Measurements from ENCODE around the gene ABCF2.

ABCF2 gene

GRCh38 chr7:151204383-151205032 is 22.5 kb downstream of the ABCF2 start:
- Histone ChIP-seq H2BK120ac (ENCODE audit: low read depth, low read length) (no peak overlapping the region), H3K27ac (replicated peaks; ENCODE audit: low read length) (no peak overlapping the region), H3K27me3 (ENCODE audit: control insufficient read depth in 3 of 3, insufficient read depth in 3 of 3, low read depth in 1 of 3, low read length in 3 of 3) (peaks cover 0 to 69% (median 2%) of the 10 kb centered on the region in 3 experiments), H3K4me1 (ENCODE audit: control insufficient read depth in 2 of 2, insufficient read depth in 1 of 2, low read depth in 1 of 2, low read length in 2 of 2) (peaks cover 2 to 7% of the 10 kb centered on the region in 2 donors), H4K91ac (ENCODE audit: low read depth, low read length, poor library complexity) (peak overlapping the region; percentile 89), H3K18ac (ENCODE audit: low read length) (peak overlapping the region; percentile 49), H3K4me3 (ENCODE audit: low read length in 2 of 2) (no peak overlapping the region), H3K4me2 (ENCODE audit: insufficient read depth, low read length, poor library complexity, severe bottlenecking) (no peak overlapping the region), H3K23ac (ENCODE audit: low read depth, low read length, poor library complexity) (no peak overlapping the region), H2BK15ac (ENCODE audit: low read length) (peak overlapping the region; percentile 79), H2BK12ac (ENCODE audit: low read length) (no peak overlapping the region), H3K14ac (ENCODE audit: low read length) (peak overlapping the region; percentile 27), H3K79me1 (ENCODE audit: low read depth, low read length) (no peaks in the 10 kb centered on the region), H3K4ac (ENCODE audit: low read length) (no peak overlapping the region), H4K8ac (ENCODE audit: low read depth, low read length) (peak overlapping the region; percentile 76), H3K9me3 (replicated peaks in 1 of 2; ENCODE audit: control insufficient read depth in 2 of 2, insufficient read depth in 1 of 2, low read depth in 1 of 2, low read length in 2 of 2) (no peaks in the 10 kb centered on the region), H2BK5ac (ENCODE audit: low read length) (peak overlapping the region; percentile 67), H2AFZ (ENCODE audit: low read length) (no peak overlapping the region), H3K36me3 (replicated peaks in 1 of 2; ENCODE audit: control insufficient read depth in 2 of 2, insufficient read depth in 2 of 2, low read length in 2 of 2) (no peaks in the 10 kb centered on the region), H3K9ac (ENCODE audit: low read depth, low read length, poor library complexity) (peak overlapping the region; percentile 56), H2AK5ac (ENCODE audit: low read depth, low read length) (peak overlapping the region; percentile 68)
- WGBS, 2 donors (ENCODE audit: extremely low coverage in 2 of 2, insufficient read length in 2 of 2, insufficient replicate concordance in 1 of 2) = no CpG with 5 or more reads among the region's 48 CpGs
- no peak for DNase-seq (ENCODE audit: low spot score)

GRCh38 chr7:151202836-151203235 is 24.2 kb downstream of the ABCF2 start:
- Histone ChIP-seq H4K8ac (ENCODE audit: low read depth, low read length) (no peak overlapping the region), H3K27me3 (ENCODE audit: control insufficient read depth in 3 of 3, insufficient read depth in 3 of 3, low read depth in 1 of 3, low read length in 3 of 3) (peaks cover 0 to 81% (median 0%) of the 10 kb centered on the region in 3 experiments), H2BK15ac (ENCODE audit: low read length) (peak overlapping the region; percentile 46), H2AFZ (ENCODE audit: low read length) (no peak overlapping the region), H3K4ac (ENCODE audit: low read length) (no peak overlapping the region), H3K4me3 (ENCODE audit: low read length in 2 of 2) (no peak overlapping the region), H3K4me2 (ENCODE audit: insufficient read depth, low read length, poor library complexity, severe bottlenecking) (no peak overlapping the region), H2BK5ac (ENCODE audit: low read length) (no peak overlapping the region), H2AK5ac (ENCODE audit: low read depth, low read length) (peak overlapping the region; percentile 88), H3K23ac (ENCODE audit: low read depth, low read length, poor library complexity) (no peak overlapping the region), H3K27ac (replicated peaks; ENCODE audit: low read length) (no peak overlapping the region), H3K14ac (ENCODE audit: low read length) (peak overlapping the region; percentile 60), H3K4me1 (ENCODE audit: control insufficient read depth in 2 of 2, insufficient read depth in 1 of 2, low read depth in 1 of 2, low read length in 2 of 2) (peaks cover 2 to 11% of the 10 kb centered on the region in 2 donors), H2BK120ac (ENCODE audit: low read depth, low read length) (no peak overlapping the region), H3K18ac (ENCODE audit: low read length) (no peak overlapping the region), H3K79me1 (ENCODE audit: low read depth, low read length) (no peaks in the 10 kb centered on the region), H3K9ac (ENCODE audit: low read depth, low read length, poor library complexity) (no peak overlapping the region), H4K91ac (ENCODE audit: low read depth, low read length, poor library complexity) (no peak overlapping the region), H3K36me3 (replicated peaks in 1 of 2; ENCODE audit: control insufficient read depth in 2 of 2, insufficient read depth in 2 of 2, low read length in 2 of 2) (no peaks in the 10 kb centered on the region), H3K9me3 (replicated peaks in 1 of 2; ENCODE audit: control insufficient read depth in 2 of 2, insufficient read depth in 1 of 2, low read depth in 1 of 2, low read length in 2 of 2) (no peaks in the 10 kb centered on the region), H2BK12ac (ENCODE audit: low read length) (no peak overlapping the region)
- no CpG with 5 or more reads among the region's 9 CpGs for WGBS, 2 donors (ENCODE audit: extremely low coverage in 2 of 2, insufficient read length in 2 of 2, insufficient replicate concordance in 1 of 2)
- no peak for DNase-seq (ENCODE audit: low spot score)

GRCh38 chr7:151201751-151202150 is 25.3 kb downstream of the ABCF2 start:
- H3K27me3 ChIP-seq (ENCODE audit: control insufficient read depth in 3 of 3, insufficient read depth in 3 of 3, low read depth in 1 of 3, low read length in 3 of 3) = peaks cover 0 to 83% (median 0%) of the 10 kb centered on the region in 3 experiments
- H2BK120ac ChIP-seq (ENCODE audit: low read depth, low read length) = no peak overlapping the region

GRCh38 chr7:151201344-151201743 is 25.7 kb downstream of the ABCF2 start:
- Histone ChIP-seq H3K23ac (ENCODE audit: low read depth, low read length, poor library complexity) (no peak overlapping the region), H3K4me3 (ENCODE audit: low read length in 2 of 2) (no peak overlapping the region), H2AFZ (ENCODE audit: low read length) (no peak overlapping the region), H2BK120ac (ENCODE audit: low read depth, low read length) (no peak overlapping the region), H4K8ac (ENCODE audit: low read depth, low read length) (no peak overlapping the region), H3K27me3 (ENCODE audit: control insufficient read depth in 3 of 3, insufficient read depth in 3 of 3, low read depth in 1 of 3, low read length in 3 of 3) (peaks cover 0 to 85% (median 0%) of the 10 kb centered on the region in 3 experiments), H3K18ac (ENCODE audit: low read length) (no peak overlapping the region), H3K9me3 (replicated peaks in 1 of 2; ENCODE audit: control insufficient read depth in 2 of 2, insufficient read depth in 1 of 2, low read depth in 1 of 2, low read length in 2 of 2) (no peaks in the 10 kb centered on the region), H3K14ac (ENCODE audit: low read length) (no peak overlapping the region), H4K91ac (ENCODE audit: low read depth, low read length, poor library complexity) (no peak overlapping the region), H2BK12ac (ENCODE audit: low read length) (no peak overlapping the region), H2BK15ac (ENCODE audit: low read length) (no peak overlapping the region), H3K79me1 (ENCODE audit: low read depth, low read length) (no peaks in the 10 kb centered on the region), H3K27ac (replicated peaks; ENCODE audit: low read length) (no peak overlapping the region), H3K9ac (ENCODE audit: low read depth, low read length, poor library complexity) (no peak overlapping the region), H3K4me2 (ENCODE audit: insufficient read depth, low read length, poor library complexity, severe bottlenecking) (no peak overlapping the region), H2AK5ac (ENCODE audit: low read depth, low read length) (no peak overlapping the region), H3K4ac (ENCODE audit: low read length) (no peak overlapping the region), H3K4me1 (ENCODE audit: control insufficient read depth in 2 of 2, insufficient read depth in 1 of 2, low read depth in 1 of 2, low read length in 2 of 2) (peaks cover 2 to 11% of the 10 kb centered on the region in 2 donors), H2BK5ac (ENCODE audit: low read length) (no peak overlapping the region), H3K36me3 (replicated peaks in 1 of 2; ENCODE audit: control insufficient read depth in 2 of 2, insufficient read depth in 2 of 2, low read length in 2 of 2) (no peaks in the 10 kb centered on the region)
- DNase-seq (ENCODE audit: low spot score) = no peak
- WGBS, 2 donors (ENCODE audit: extremely low coverage in 2 of 2, insufficient read length in 2 of 2, insufficient replicate concordance in 1 of 2) = 100% methylated on average over 1 of the region's 3 CpGs; no CpG with 5 or more reads in 1 of the 2 donors

More at GRCh38 chr7:151201751-151202150, 25.3 kb downstream of the ABCF2 start:
- H3K4me2 ChIP-seq (ENCODE audit: insufficient read depth, low read length, poor library complexity, severe bottlenecking) = no peak overlapping the region
- no peak overlapping the region for H3K4ac ChIP-seq (ENCODE audit: low read length)
- no peak overlapping the region for H2AFZ ChIP-seq (ENCODE audit: low read length)
- H3K4me1 ChIP-seq (ENCODE audit: control insufficient read depth in 2 of 2, insufficient read depth in 1 of 2, low read depth in 1 of 2, low read length in 2 of 2) = peaks cover 2 to 11% of the 10 kb centered on the region in 2 donors
- no peak overlapping the region for H2AK5ac ChIP-seq (ENCODE audit: low read depth, low read length)
- H2BK5ac ChIP-seq (ENCODE audit: low read length) = no peak overlapping the region
- no peak overlapping the region for H3K9ac ChIP-seq (ENCODE audit: low read depth, low read length, poor library complexity)
- no peak overlapping the region for H4K8ac ChIP-seq (ENCODE audit: low read depth, low read length)
- H2BK15ac ChIP-seq (ENCODE audit: low read length) = no peak overlapping the region
- no peak overlapping the region for H3K23ac ChIP-seq (ENCODE audit: low read depth, low read length, poor library complexity)
- no CpG with 5 or more reads among the region's 4 CpGs for WGBS, 2 donors (ENCODE audit: extremely low coverage in 2 of 2, insufficient read length in 2 of 2, insufficient replicate concordance in 1 of 2)
- no peaks in the 10 kb centered on the region for H3K36me3 ChIP-seq (replicated peaks in 1 of 2; ENCODE audit: control insufficient read depth in 2 of 2, insufficient read depth in 2 of 2, low read length in 2 of 2)
- H4K91ac ChIP-seq (ENCODE audit: low read depth, low read length, poor library complexity) = no peak overlapping the region
- no peak overlapping the region for H3K27ac ChIP-seq (replicated peaks; ENCODE audit: low read length)
- DNase-seq (ENCODE audit: low spot score) = no peak
- no peak overlapping the region for H3K4me3 ChIP-seq (ENCODE audit: low read length in 2 of 2)
- no peaks in the 10 kb centered on the region for H3K79me1 ChIP-seq (ENCODE audit: low read depth, low read length)
- no peak overlapping the region for H3K14ac ChIP-seq (ENCODE audit: low read length)
- H2BK12ac ChIP-seq (ENCODE audit: low read length) = no peak overlapping the region
- no peaks in the 10 kb centered on the region for H3K9me3 ChIP-seq (replicated peaks in 1 of 2; ENCODE audit: control insufficient read depth in 2 of 2, insufficient read depth in 1 of 2, low read depth in 1 of 2, low read length in 2 of 2)
- H3K18ac ChIP-seq (ENCODE audit: low read length) = no peak overlapping the region

All from neuronal stem cell (in vitro differentiated cells).